Liver (tissue), 3 donors: ENCODE measurements around the gene PLEKHA7.

Source experiments
- ATF3 ChIP-seq: IDR thresholded peaks from 2 replicates; pipeline ENCODE4 v1.6.1; 2016; ENCODE audit warnings: antibody characterized with exemption
- CTCF ChIP-seq: fragments of 150-350 bp; IDR thresholded peaks from 2 replicates; pipeline ENCODE4 v1.5.1; 2017; ENCODE audit warnings: improper control_type of control experiment, low read depth, low read length; ENCODE audit not compliant: missing input control
- EGR1 ChIP-seq, 2 donors: IDR thresholded peaks; 2 replicates each; pipeline ENCODE4 v1.6.1; 2016 to 2018; ENCODE audit warnings: antibody characterized with exemption in 2 of 2, low read depth in 2 of 2
- MAX ChIP-seq: IDR thresholded peaks from 2 replicates; pipeline ENCODE4 v1.6.1; 2016; ENCODE audit warnings: antibody characterized with exemption
- REST ChIP-seq: IDR thresholded peaks from 2 replicates; pipeline ENCODE4 v1.6.1; 2016; ENCODE audit warnings: antibody characterized with exemption, mild to moderate bottlenecking
- RXRA ChIP-seq, 2 donors: IDR thresholded peaks; 2 replicates each; pipeline ENCODE4 v1.6.1; 2017 to 2018; ENCODE audit warnings: antibody characterized with exemption in 2 of 2, mild to moderate bottlenecking in 1 of 2
- YY1 ChIP-seq: IDR thresholded peaks from 2 replicates; pipeline ENCODE4 v1.6.1; 2016; ENCODE audit warnings: antibody characterized with exemption, mild to moderate bottlenecking
- donor health status: healthy.
- donor health status: healthy.

- TF ChIP-seq RXRA (IDR thresholded peaks at IDR 0.05): no peak
- no peak for TF ChIP-seq CTCF
- no peak for TF ChIP-seq REST
- TF ChIP-seq EGR1 (IDR thresholded peaks at IDR 0.05; ENCODE audit: low read depth in 2 of 2): no peak
- TF ChIP-seq YY1: no peak
- no peak for TF ChIP-seq MAX
- no peak for TF ChIP-seq ATF3
Observed at GRCh38 chr11:16800382-16800781, 213.8 kb downstream of the PLEKHA7 start.
